Neuron (in vitro differentiated cells): ENCODE results near the gene DNAJC1.

Experiments
- H2AFZ ChIP-seq: one replicate; pipeline ENCODE4 v1.6.1; 2013; ENCODE audit warnings: low read depth, mild to moderate bottlenecking, inconsistent platforms, low read length, moderate library complexity
- H3K27me3 ChIP-seq: one replicate; pipeline ENCODE4 v1.6.1; 2013; ENCODE audit warnings: low read length; ENCODE audit not compliant: insufficient read depth
- H3K36me3 ChIP-seq: one replicate; pipeline ENCODE4 v1.6.1; 2013; ENCODE audit warnings: low read length; ENCODE audit not compliant: insufficient read depth
- H3K4me1 ChIP-seq: one replicate; pipeline ENCODE4 v1.6.1; 2013; ENCODE audit warnings: low read length; ENCODE audit not compliant: insufficient read depth
- H3K4me3 ChIP-seq: 2 replicates; pipeline ENCODE4 v1.5.1; 2013; ENCODE audit warnings: mild to moderate bottlenecking, low read length, moderate library complexity
- H3K9me3 ChIP-seq: one replicate; pipeline ENCODE4 v1.6.1; 2013; ENCODE audit warnings: low read length

Gene DNAJC1

DNA sequence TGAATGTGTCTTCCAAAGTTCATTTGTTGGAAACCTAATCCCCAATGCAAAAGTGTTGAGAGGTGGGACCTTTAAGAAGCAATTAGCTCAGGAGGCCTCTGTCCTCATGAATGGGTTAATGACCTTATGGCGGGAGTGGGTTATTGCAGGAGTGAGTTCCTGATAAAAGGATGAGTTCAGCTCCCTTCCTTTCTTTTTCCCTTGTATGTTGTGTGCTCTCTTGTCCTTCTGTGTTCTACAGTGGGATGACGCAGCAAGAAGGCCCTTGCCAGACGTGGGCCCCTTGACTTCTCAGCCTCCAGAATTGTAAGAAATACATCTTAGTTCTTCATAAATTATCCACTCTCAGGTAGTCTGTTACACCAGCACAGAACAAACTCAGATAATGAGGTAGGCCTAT is 206.0 kb downstream of the DNAJC1 start:
- H3K36me3 ChIP-seq, result peaks cover 31% of the 10 kb centered on the region
- no peaks in the 10 kb centered on the region for H3K4me1 ChIP-seq
- H3K27me3 ChIP-seq, result no peaks in the 10 kb centered on the region
- H3K4me3 ChIP-seq, result no peak overlapping the region
- H3K9me3 ChIP-seq, result peaks cover 14% of the 10 kb centered on the region
- no peak overlapping the region for H2AFZ ChIP-seq

DNA sequence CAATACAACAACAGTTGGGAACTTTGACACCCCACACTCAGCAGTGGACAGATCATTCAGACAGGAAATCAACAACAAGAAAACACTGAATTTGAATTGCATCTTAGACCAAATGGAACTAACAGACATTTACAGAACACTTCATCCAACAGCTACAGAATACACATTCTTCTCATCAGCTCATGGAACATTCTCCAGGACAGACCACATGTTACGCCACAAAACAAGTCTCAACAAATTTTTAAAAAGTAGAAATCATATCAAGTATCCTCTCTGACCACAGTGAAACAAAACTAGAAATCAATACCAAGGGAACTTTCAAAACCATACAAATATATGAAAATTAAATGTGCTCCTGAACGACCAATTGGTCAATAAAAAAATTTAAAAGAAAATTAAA is 212.3 kb downstream of the DNAJC1 start:
- Histone ChIP-seq H2AFZ (no peak overlapping the region), H3K27me3 (no peaks in the 10 kb centered on the region), H3K36me3 (no peaks in the 10 kb centered on the region), H3K4me3 (no peak overlapping the region), H3K4me1 (no peaks in the 10 kb centered on the region), H3K9me3 (peaks cover 9% of the 10 kb centered on the region)

DNA sequence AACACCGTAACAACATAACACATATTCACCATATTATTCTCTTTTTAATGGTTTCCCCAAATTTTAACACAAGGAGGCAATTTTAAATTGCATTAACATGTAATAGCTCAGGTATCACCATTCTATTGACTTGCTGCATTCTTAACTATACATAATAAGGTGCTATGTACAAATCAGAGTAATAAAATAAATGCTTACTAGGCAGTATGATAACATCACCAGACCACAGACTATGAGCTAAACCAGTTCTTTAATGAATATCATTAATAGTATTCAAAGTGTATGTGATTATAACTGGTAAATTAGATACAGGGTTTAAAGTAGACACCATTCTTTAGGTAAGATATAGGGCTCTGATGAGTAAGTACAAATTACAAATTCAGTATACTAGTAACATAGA is 226.6 kb downstream of the DNAJC1 start:
- no peak overlapping the region for H3K4me3 ChIP-seq
- H3K36me3 ChIP-seq, result peaks cover 5% of the 10 kb centered on the region
- no peak overlapping the region for H2AFZ ChIP-seq

DNA sequence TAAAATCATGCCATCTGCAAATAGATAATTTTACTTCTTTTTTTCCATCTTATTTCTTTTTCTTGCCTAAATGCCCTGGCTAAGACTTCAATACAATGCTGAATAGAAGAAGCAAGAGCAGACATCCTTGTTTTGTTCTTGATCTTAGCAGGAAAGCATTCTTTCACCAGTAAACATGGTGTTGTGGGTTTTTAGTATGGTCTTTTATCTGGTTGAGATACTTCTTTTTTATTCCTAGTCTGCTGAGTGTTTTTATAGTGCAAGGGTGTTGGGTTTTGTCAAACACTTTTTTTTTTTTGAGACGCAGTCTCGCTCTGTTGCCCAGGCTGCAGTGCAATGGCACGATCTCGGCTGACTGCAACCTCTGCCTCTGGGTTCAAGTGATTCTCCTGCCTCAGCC is 232.3 kb downstream of the DNAJC1 start:
- H3K4me3 ChIP-seq, result no peak overlapping the region
- H3K27me3 ChIP-seq, result no peaks in the 10 kb centered on the region
- H3K4me1 ChIP-seq, result no peaks in the 10 kb centered on the region
- H2AFZ ChIP-seq, result no peak overlapping the region
- peaks cover 3% of the 10 kb centered on the region for H3K9me3 ChIP-seq
- H3K36me3 ChIP-seq, result peaks cover 5% of the 10 kb centered on the region

More for the DNA sequence above, 226.6 kb downstream of the DNAJC1 start:
- Histone ChIP-seq H3K4me1 (no peaks in the 10 kb centered on the region), H3K27me3 (no peaks in the 10 kb centered on the region), H3K9me3 (peaks cover 3% of the 10 kb centered on the region)

DNA sequence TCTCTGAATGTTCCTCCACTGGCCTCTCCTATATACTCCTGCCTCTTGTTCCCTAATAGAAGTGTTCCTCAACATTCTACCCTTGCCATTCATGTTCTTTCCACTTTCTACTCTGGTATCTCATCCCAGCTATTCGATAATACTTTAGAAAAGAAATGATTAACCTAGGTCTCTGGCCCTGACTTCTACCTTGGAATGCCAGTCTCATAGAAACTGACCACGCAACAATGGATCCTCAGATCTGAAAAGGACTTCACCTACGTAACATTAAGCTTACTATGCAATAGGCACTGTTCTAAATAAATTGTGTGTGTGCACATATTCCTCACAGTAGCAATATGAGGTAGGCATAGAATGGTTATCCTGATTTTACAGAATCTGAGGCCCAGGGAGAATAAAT is 234.5 kb downstream of the DNAJC1 start:
- Histone ChIP-seq H2AFZ (no peak overlapping the region), H3K9me3 (peaks cover 3% of the 10 kb centered on the region), H3K4me3 (no peak overlapping the region), H3K4me1 (no peaks in the 10 kb centered on the region), H3K36me3 (peaks cover 11% of the 10 kb centered on the region), H3K27me3 (no peaks in the 10 kb centered on the region)

DNA sequence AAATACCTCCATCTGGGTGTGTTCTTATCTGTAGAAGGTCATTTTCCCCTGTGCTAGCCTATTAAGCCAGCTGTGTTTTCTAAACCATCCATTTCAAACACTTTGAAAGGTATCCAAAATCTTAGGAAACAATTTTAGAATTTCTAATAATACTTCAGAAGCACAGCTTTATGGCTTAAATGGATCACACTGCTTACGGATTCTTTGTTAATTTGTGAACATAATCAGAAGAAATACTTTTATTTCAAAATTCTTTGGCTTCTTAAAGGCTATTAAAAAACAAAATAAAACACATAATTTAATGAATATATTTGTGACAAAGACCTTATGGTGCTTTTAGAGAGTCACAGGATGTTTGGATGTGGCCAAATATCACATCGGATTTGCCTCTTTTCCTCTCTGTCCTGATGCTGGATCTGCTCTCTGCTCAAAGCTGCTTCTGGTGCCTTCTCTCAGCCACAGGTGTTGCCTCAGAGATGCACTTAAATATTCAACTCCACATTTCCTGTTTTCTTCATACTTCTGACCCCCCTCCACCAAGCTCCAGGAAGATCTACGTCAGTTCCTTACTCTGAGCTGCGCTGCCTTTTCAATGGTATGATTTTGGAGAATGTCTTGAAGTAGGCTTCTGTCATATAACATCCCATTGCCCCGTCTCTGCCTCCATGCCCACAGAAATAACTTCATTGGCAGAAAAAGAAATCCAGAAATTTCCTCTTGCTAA is 238.9 kb downstream of the DNAJC1 start:
- H3K4me1 ChIP-seq, result no peaks in the 10 kb centered on the region
- no peak overlapping the region for H3K4me3 ChIP-seq
- H3K9me3 ChIP-seq, result no peaks in the 10 kb centered on the region
- H2AFZ ChIP-seq, result no peak overlapping the region
- peaks cover 10% of the 10 kb centered on the region for H3K36me3 ChIP-seq
- H3K27me3 ChIP-seq, result no peaks in the 10 kb centered on the region

DNA sequence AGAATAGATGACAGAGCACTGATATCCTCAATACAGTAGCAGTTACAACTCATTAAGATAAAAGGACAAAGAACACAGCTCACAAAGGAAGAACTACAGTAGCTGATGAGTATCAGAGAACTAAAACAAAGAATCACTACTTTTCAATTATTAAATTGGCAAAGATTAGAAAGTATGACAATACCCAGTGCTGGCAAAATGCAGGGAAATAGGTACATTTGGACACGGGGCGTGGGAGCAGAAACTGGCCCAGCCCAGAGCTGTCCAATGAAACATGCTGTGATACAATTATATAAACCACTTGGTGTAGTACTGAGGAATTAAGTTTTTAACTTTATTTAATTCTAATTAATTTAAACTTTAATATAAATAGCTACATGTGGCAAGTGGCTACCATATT is 243.2 kb downstream of the DNAJC1 start:
- Histone ChIP-seq H3K27me3 (no peaks in the 10 kb centered on the region), H3K4me3 (no peak overlapping the region), H3K9me3 (no peaks in the 10 kb centered on the region), H3K4me1 (no peaks in the 10 kb centered on the region), H3K36me3 (peaks cover 40% of the 10 kb centered on the region), H2AFZ (no peak overlapping the region)

DNA sequence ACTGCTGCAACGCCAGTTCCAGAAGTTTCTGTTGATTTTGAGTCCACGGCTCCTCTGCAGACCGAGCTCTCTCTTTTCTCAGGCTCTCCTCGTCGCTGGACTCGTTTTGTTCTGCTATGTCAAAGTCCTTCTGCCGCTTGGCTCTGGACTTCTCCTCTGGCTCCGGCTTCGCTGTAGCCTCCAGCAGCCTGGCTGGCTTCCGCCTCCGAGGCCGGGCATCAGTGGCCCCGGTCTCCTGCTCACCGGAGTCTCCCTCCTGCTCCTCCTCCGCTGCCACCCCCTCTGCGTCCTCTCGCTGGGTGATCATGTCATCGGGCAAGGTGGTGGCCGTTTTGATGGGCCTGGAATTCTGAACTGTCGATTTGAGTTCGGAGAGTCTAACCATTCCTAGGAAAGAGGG is 244.3 kb downstream of the DNAJC1 start:
- H2AFZ ChIP-seq, result no peak overlapping the region
- H3K36me3 ChIP-seq, result peaks cover 44% of the 10 kb centered on the region
- no peak overlapping the region for H3K4me3 ChIP-seq
- H3K4me1 ChIP-seq, result no peaks in the 10 kb centered on the region
- no peaks in the 10 kb centered on the region for H3K27me3 ChIP-seq
- no peaks in the 10 kb centered on the region for H3K9me3 ChIP-seq

DNA sequence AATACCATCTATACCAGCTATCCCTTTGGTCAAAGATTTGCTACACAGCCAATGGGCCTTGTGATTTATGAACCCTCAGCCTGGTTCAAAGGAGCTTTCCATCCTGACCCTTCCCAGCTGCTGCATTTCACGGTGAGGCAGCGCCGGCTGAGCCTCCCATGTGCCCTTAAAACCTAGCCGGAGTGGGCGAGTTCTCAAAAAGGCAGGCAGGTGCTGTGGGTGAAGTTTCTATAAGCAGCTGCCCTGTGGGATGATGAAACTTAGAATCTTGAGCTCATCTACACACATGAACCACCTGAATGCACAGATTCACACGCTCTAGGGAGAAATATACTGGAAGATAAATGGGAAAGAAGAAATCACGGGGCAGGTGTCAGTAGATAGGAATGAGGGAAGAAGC is 244.8 kb downstream of the DNAJC1 start:
- no peak overlapping the region for H2AFZ ChIP-seq
- H3K27me3 ChIP-seq, result no peaks in the 10 kb centered on the region
- H3K4me3 ChIP-seq, result no peak overlapping the region
- peaks cover 46% of the 10 kb centered on the region for H3K36me3 ChIP-seq
- H3K9me3 ChIP-seq, result no peaks in the 10 kb centered on the region
- H3K4me1 ChIP-seq, result no peaks in the 10 kb centered on the region

DNA sequence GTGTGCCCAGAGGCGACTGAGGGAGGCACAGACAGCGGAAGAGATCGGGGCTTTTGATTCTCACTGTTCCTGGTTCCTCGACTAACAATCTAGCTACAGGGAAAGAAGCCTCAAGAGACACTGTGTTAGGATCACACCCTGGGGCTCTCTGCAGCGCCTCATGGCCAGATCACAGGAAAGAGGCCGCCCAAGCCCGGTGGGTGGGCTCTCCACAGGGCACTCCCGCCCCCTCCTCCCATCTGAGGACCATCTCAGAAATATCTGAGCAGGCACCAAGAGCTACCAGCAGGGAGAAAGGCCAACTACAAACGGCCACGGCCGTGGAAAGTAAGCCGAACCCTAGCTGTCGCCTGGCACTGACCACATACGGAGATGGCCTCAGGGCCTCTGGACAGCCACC is 245.3 kb downstream of the DNAJC1 start:
- no peak overlapping the region for H2AFZ ChIP-seq
- no peaks in the 10 kb centered on the region for H3K27me3 ChIP-seq
- no peaks in the 10 kb centered on the region for H3K9me3 ChIP-seq
- no peak overlapping the region for H3K4me3 ChIP-seq
- no peaks in the 10 kb centered on the region for H3K4me1 ChIP-seq
- H3K36me3 ChIP-seq, result peaks cover 46% of the 10 kb centered on the region

DNA sequence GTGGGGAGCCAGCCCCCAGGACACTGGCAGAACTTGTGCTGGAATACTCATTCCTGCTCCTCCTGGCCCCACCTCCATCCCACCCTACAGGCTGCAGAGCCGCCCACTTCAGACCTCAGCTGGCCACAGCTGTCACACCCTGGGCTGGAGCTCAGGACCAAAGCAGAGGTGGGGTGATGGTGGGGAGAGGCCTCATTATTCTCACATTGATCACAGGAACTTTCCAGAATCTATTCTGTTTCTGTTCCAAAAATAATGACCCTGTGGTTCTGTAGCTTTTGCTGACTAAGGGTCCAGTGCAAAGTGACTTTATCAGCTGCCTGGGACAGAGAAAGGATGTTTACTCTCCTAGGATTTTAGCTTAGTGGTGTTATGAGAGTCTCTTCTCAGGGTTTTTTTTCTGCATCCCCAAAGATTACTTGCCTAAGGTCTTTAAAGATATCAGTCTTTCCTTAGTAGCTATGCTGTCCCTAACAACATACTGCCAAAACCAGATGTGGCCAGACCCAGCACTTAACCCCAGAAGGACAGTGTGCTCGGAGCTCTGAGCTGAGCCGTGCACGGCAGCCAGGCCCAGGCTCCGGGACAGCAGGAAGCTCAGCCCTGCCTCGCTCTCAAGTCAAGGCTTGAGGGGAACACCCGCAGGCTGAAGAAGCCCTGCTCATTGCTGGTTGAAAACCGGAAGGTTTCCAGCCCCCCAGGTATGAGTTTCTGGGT is 246.2 kb downstream of the DNAJC1 start:
- H3K4me3 ChIP-seq, result no peak overlapping the region
- no peaks in the 10 kb centered on the region for H3K27me3 ChIP-seq
- no peak overlapping the region for H2AFZ ChIP-seq
- peaks cover 48% of the 10 kb centered on the region for H3K36me3 ChIP-seq
- H3K4me1 ChIP-seq, result no peaks in the 10 kb centered on the region
- H3K9me3 ChIP-seq, result no peaks in the 10 kb centered on the region

DNA sequence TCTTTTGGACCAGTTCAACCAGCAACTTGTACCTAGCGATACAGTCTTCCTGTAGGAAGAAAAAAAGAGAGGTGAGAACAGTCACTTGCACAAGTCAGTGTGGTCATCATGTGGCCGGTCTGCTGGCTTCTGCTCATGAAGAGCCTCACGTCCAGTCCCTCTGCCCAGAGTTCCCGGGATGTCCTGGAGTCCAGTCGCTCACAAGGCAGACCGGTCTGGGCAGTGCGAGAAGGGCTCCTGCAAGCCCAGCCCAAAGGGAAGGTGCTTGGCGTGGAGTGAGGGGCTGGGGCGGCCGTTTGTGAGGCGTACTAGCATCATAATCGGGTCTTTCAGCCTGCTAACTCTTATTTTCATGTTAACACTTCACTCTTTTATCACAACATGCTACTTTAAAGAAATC is 246.8 kb downstream of the DNAJC1 start:
- no peak overlapping the region for H2AFZ ChIP-seq
- no peak overlapping the region for H3K4me3 ChIP-seq
- peaks cover 50% of the 10 kb centered on the region for H3K36me3 ChIP-seq
- no peaks in the 10 kb centered on the region for H3K9me3 ChIP-seq
- H3K4me1 ChIP-seq, result no peaks in the 10 kb centered on the region
- no peaks in the 10 kb centered on the region for H3K27me3 ChIP-seq

DNA sequence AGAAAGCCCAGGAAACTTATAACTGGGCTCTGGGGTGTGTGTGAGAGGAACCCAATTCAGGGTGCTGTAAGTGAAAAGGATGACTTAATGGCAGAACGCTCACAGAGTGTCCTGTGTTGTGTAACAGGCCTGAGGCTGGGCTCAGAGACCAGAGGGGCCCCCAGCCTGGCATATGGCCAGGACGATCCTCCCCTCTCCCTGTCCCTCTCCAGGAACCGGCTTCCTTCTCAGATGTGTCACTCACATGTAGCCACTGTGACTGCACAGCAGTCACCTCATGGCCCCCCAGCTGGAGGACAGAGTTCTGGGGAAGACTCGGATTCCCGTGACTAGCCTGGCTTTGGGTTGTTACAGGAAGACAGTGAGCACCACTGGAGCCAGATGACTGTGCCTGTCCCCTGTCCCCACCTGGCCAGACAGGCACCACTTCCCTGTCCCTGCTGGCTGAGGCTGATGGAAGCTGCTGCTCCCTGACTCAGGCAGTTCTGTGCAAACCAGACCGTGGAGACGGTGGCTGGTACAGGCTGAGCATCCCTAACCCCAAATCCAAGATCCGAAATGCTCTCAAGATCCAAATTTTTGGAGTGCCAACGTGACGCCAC is 249.0 kb downstream of the DNAJC1 start:
- peaks cover 56% of the 10 kb centered on the region for H3K36me3 ChIP-seq
- no peaks in the 10 kb centered on the region for H3K27me3 ChIP-seq
- no peaks in the 10 kb centered on the region for H3K9me3 ChIP-seq

More for the DNA sequence above, 249.0 kb downstream of the DNAJC1 start:
- Histone ChIP-seq H2AFZ (no peak overlapping the region), H3K4me1 (no peaks in the 10 kb centered on the region), H3K4me3 (no peak overlapping the region)
